ENCODE measurements around the gene PRDM16. TPM values are rescaled to one million over a fixed set of nuclear protein-coding genes. Genes with fewer than 3 reads are reported as not detected.

The PRDM16 gene
- total RNA-seq, 1 experiment from 2014 or later, result not detected

DNA sequence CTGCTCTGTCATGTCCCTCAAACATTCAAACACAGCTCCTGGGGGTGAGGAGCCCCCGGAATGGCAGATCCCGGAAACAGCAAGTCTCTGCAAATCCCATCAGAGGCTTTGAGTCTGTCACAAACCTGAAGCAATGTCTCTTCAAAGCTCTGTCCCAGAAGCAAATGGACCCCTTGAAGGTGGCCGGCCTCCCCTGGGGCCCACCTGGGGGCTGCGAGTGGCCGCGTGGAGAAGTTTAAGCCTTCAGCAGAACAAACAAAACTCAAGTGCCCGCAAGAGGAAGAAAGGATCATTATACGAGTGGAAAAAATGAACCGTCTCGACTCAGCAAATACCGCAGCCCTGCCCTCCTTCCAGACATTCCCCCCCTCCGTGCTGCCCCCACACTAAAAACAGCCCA is 53.3 kb downstream of the PRDM16 start:
- Mint-ChIP-seq H3K9me3 (ENCODE audit: unreplicated experiment) (no peaks in the 10 kb centered on the region), H3K27me3 (ENCODE audit: insufficient read depth, unreplicated experiment) (no peaks in the 10 kb centered on the region), H3K27ac (ENCODE audit: low read depth, unreplicated experiment) (no peak overlapping the region), H3K4me1 (ENCODE audit: insufficient read depth, unreplicated experiment) (no peaks in the 10 kb centered on the region), H3K36me3 (ENCODE audit: insufficient read depth, unreplicated experiment) (peaks cover 5% of the 10 kb centered on the region), H3K4me3 (ENCODE audit: unreplicated experiment) (no peak overlapping the region)
- ChIA-PET CTCF (no interaction called here), POLR2A (no interaction called here)
- no peak for DNase-seq (ENCODE audit: unreplicated experiment)
- BruUV-seq (replicated peaks), result no TSS peak
- intact Hi-C loops (cut with micrococcal nuclease), result no loop called here
- no peak for TF ChIP-seq CTCF (IDR thresholded peaks at IDR 0.05; ENCODE audit: unreplicated experiment)

- no TSS peak for BruUV-seq (replicated peaks)
- TF ChIP-seq CTCF (IDR thresholded peaks at IDR 0.05; ENCODE audit: unreplicated experiment), result no peak
- Mint-ChIP-seq H3K4me1 (ENCODE audit: insufficient read depth, unreplicated experiment) (no peaks in the 10 kb centered on the region), H3K36me3 (ENCODE audit: insufficient read depth, unreplicated experiment) (no peaks in the 10 kb centered on the region), H3K27me3 (ENCODE audit: insufficient read depth, unreplicated experiment) (no peaks in the 10 kb centered on the region), H3K27ac (ENCODE audit: low read depth, unreplicated experiment) (no peak overlapping the region), H3K9me3 (ENCODE audit: unreplicated experiment) (peaks cover 7% of the 10 kb centered on the region), H3K4me3 (ENCODE audit: unreplicated experiment) (no peak overlapping the region)
- no peak for DNase-seq (ENCODE audit: unreplicated experiment)
- CTCF ChIA-PET, result no interaction called here
- POLR2A ChIA-PET, result no interaction called here
- intact Hi-C loops (cut with micrococcal nuclease), result no loop called here
Observed at GRCh38 chr1:3124246-3124645, 55.2 kb downstream of the PRDM16 start.

DNA sequence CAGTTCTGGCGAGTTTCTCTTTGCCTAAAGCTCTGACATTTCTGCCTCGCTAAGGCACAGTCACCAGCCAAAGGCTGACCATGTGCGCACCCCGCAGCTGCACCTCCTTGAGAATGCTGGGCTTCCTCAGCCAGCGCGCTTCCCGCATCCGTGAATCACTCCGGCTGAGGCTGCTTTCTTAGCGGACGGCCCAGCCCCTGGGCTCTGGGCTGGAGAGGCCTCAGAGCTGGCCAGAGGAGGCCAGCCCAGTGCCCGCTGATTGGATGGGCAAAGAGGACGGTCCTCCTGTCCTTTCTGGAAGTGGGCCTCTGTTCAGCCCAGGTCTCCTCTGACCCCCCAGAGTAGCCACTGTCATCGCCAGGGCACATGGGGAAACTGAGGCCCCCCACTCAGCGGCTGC is 56.1 kb downstream of the PRDM16 start:
- ChIA-PET CTCF (interaction anchor here (0.5 kb wide), 1 partner anchor 1181 kb away, joined by 3 read pairs; no protein-coding TSS in a partner anchor), POLR2A (interaction anchor here (0.6 kb wide), 1 partner anchor 509 kb away, joined by 3 read pairs; no protein-coding TSS in a partner anchor)
- BruUV-seq (replicated peaks), result no TSS peak
- Mint-ChIP-seq H3K9me3 (ENCODE audit: unreplicated experiment) (peaks cover 15% of the 10 kb centered on the region), H3K4me1 (ENCODE audit: insufficient read depth, unreplicated experiment) (no peaks in the 10 kb centered on the region), H3K27ac (ENCODE audit: low read depth, unreplicated experiment) (no peak overlapping the region), H3K4me3 (ENCODE audit: unreplicated experiment) (no peak overlapping the region), H3K27me3 (ENCODE audit: insufficient read depth, unreplicated experiment) (no peaks in the 10 kb centered on the region), H3K36me3 (ENCODE audit: insufficient read depth, unreplicated experiment) (no peaks in the 10 kb centered on the region)
- no peak for DNase-seq (ENCODE audit: unreplicated experiment)
- no peak for TF ChIP-seq CTCF (IDR thresholded peaks at IDR 0.05; ENCODE audit: unreplicated experiment)
- intact Hi-C loops (cut with micrococcal nuclease), result no loop called here

DNA sequence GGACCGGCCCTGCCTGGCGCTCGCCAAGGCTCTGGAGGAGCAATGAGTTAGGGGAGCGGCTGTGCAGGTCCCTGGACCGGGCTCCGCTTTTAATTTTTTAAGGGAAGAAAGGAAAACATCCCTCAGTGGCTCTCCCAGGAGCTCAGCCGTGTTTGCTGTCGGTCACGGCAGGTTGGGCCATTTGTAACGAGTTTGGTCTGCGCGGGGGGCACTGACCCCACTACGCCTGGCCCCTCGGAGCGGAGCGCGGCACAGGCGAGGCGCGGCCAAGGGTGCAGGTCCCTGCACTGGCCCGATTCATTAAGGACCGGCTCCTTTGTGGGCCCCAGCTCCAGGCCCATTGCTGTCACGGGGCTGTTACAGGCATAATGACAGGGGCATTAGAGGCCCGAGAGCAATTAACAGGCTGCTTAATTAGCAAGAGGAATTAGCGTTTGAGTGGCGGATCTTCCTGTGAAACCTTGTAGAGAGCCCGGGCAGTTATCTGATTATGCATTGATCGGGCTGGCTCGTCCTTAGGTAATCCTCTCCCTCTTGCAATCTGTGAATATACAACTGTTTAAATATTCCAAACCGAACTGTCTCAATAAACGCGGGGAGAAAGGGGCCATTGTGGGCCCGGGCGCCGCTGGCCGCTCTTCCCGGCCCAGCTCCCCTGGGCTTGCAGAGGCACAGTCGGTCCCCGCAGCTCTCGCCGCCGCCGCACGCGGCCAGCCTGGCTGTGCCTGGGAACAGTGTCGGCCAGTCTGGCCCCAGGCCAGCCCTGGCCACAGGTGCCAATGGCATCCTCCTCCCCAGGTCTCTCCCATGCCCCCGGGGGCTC is 56.8 kb downstream of the PRDM16 start:
- Mint-ChIP-seq H3K27me3 (ENCODE audit: insufficient read depth, unreplicated experiment) (no peaks in the 10 kb centered on the region), H3K27ac (ENCODE audit: low read depth, unreplicated experiment) (no peak overlapping the region), H3K4me1 (ENCODE audit: insufficient read depth, unreplicated experiment) (no peaks in the 10 kb centered on the region), H3K9me3 (ENCODE audit: unreplicated experiment) (peaks cover 15% of the 10 kb centered on the region), H3K36me3 (ENCODE audit: insufficient read depth, unreplicated experiment) (no peaks in the 10 kb centered on the region), H3K4me3 (ENCODE audit: unreplicated experiment) (no peak overlapping the region)
- TF ChIP-seq CTCF (IDR thresholded peaks at IDR 0.05; ENCODE audit: unreplicated experiment), result no peak
- BruUV-seq (replicated peaks), result no TSS peak
- intact Hi-C loops (cut with micrococcal nuclease), result no loop called here
- ChIA-PET POLR2A (interaction anchor here (0.6 kb wide), 1 partner anchor 510 kb away, joined by 3 read pairs; no protein-coding TSS in a partner anchor), CTCF (interaction anchor here (0.5 kb wide), 1 partner anchor 1182 kb away, joined by 3 read pairs; no protein-coding TSS in a partner anchor)
- DNase-seq (ENCODE audit: unreplicated experiment), result no peak

Measured in MCF 10A (cell line).